ENCODE data around the gene ANKRD36C.
"Not testable (repeated sequence)": the region's sequence is repeated elsewhere in the genome, so short reads cannot be mapped to it uniquely, and the experiment has no call there.

The ANKRD36C gene

DNA sequence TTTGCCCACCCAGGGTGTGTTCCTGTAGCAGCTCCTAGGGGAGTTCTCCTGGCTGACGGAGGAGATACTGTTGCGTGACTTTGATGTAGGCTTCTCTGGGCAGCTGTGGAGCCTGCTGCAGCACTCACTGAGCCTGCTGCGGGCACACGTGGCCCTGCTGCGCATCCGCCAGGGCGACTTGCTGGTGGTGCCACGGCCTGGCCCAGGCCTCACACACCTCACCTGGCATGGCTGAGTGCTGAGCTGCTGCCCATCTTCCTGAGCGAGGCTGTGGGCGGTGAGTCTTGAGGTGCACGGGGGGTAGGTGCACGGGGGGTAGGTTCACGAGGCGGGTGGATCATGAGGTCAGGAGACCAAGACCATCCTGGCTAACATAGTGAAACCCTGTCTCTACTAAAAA lies 191.7 kb downstream of the ANKRD36C start:
- H3K4me1 ChIP-seq = no peaks in the 10 kb centered on the region
- H3K4me2 ChIP-seq = no peak overlapping the region
- H3K36me3 ChIP-seq = no peaks in the 10 kb centered on the region
- H3K9me3 ChIP-seq = 0 out of 2 replicates have a peak, but pooled peaks cover 1% of the 10 kb centered on the region
- H3K9ac ChIP-seq = no peak overlapping the region
- no peak for TF ChIP-seq Cebpa-rat (IDR thresholded peaks at IDR 0.05)
- no peaks in the 10 kb centered on the region for H4K20me1 ChIP-seq
- H3K27ac ChIP-seq = no peak overlapping the region
- no peaks in the 10 kb centered on the region for H3K27me3 ChIP-seq
- H3K4me3 ChIP-seq = no peak overlapping the region

- not testable (repeated sequence) for H3K27me3 ChIP-seq, H3K27ac ChIP-seq, H3K4me2 ChIP-seq, H3K36me3 ChIP-seq, H3K9ac ChIP-seq, H3K9me3 ChIP-seq, H4K20me1 ChIP-seq, H3K4me1 ChIP-seq, H3K4me3 ChIP-seq
Measured at GRCh38 chr2:95799147-95799889, 192.3 kb downstream of the ANKRD36C start.

- H3K4me3 ChIP-seq, H3K27ac ChIP-seq, H3K36me3 ChIP-seq, H3K27me3 ChIP-seq, H4K20me1 ChIP-seq, H3K9ac ChIP-seq, H3K9me3 ChIP-seq, H3K4me2 ChIP-seq, H3K4me1 ChIP-seq: not testable (repeated sequence)
Measured at GRCh38 chr2:95796249-95797099, 195.2 kb downstream of the ANKRD36C start.

DNA sequence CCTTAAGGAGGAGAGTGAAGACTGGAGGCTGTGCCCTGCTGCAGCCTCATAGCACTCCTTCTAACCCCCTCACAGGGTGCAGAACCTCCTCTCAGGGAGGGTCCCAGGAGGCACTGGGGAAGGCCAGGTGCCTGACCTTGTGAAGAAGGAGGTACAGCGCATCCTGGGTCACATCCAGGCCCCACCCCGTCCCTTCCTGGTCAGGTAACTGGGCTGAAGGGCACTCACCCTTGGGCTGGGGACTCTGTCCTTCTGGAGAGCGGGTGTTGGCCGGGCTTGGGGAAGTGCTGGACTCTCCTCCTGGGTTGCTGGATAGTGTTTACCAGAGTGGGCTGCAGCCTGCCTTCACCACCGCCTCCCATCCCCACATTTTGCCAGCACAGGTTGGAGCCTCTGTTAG lies 197.7 kb downstream of the ANKRD36C start:
- H3K27ac ChIP-seq, H3K4me2 ChIP-seq, H3K9me3 ChIP-seq, H3K4me3 ChIP-seq, H3K9ac ChIP-seq, H4K20me1 ChIP-seq, H3K27me3 ChIP-seq, H3K36me3 ChIP-seq, H3K4me1 ChIP-seq: not testable (repeated sequence)

GRCh38 chr2:95790180-95790579 lies 201.4 kb downstream of the ANKRD36C start:
- H3K27me3 ChIP-seq, H4K20me1 ChIP-seq, H3K36me3 ChIP-seq, H3K4me3 ChIP-seq, H3K4me1 ChIP-seq, H3K9ac ChIP-seq, H3K4me2 ChIP-seq, H3K27ac ChIP-seq, H3K9me3 ChIP-seq: not testable (repeated sequence)

DNA sequence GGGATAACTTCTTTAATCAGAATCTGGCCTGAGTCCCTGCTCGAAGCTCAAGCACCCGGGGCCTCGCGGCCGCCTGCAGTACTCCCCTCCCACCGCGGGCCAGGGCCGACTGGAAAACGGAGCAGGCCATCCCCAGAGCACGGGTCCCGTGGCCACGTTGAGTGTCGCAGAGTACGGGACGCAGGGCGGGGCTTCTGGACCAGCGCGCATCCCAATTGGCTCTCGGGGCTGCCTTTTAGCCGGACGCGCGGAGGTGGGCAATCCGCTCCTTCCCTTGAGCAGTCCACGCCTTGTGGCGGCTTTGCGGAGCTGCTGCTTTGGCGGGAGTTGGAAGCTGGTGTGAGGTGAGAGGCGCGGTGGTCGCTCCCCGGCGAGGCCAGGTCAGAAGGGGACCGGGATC lies 202.2 kb downstream of the ANKRD36C start:
- not testable (repeated sequence) for H3K4me1 ChIP-seq, H4K20me1 ChIP-seq, H3K27ac ChIP-seq, H3K36me3 ChIP-seq, H3K27me3 ChIP-seq, H3K4me3 ChIP-seq, H3K9me3 ChIP-seq, H3K4me2 ChIP-seq, H3K9ac ChIP-seq

DNA sequence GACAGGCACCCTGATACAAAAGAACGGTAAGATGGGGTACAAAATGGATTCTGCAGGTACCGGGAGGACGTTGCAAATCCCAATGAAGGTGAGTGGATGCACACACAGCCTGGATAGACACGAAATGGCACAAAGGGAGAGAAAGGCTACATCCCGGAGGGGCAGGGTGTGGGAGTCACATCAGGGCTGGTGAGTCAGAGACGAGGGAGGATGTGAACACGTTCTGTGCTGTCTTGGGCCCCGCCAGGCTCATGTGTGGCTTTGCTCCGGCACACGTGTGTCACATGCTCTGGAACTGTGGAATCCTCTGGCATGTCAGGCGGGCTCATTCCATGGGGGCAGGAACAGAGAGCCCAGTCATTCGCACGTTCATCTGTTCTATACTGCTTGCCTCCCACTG lies 203.0 kb downstream of the ANKRD36C start:
- H3K27me3 ChIP-seq, H3K27ac ChIP-seq, H3K9me3 ChIP-seq, H3K9ac ChIP-seq, H3K4me1 ChIP-seq, H4K20me1 ChIP-seq, H3K36me3 ChIP-seq, H3K4me3 ChIP-seq, H3K4me2 ChIP-seq: not testable (repeated sequence)

All from BLaER1 (cell line).